ENCODE data around the gene ELMOD1. TPM values are rescaled to one million over a fixed set of nuclear protein-coding genes. Genes with fewer than 3 reads are reported as not detected.

ELMOD1 gene
- total and polyA plus RNA-seq, 10 of the 15 experiments (the other 5 are each of a cell fraction or from before 2014, with no cell fraction given), result not detected

GRCh38 chr11:107669893-107670601 lies 79.1 kb downstream of the ELMOD1 start (continued):
- TF ChIP-seq IRF3 (IDR thresholded peaks at IDR 0.05), result no peak
- no peak for TF ChIP-seq USF1 (IDR thresholded peaks at IDR 0.05; ENCODE audit: borderline replicate concordance, extremely low read length, insufficient read depth, low read depth, low read length)
- no peak for TF ChIP-seq ZNF217 (IDR thresholded peaks at IDR 0.05)
- TF ChIP-seq PBX3 (IDR thresholded peaks at IDR 0.05; ENCODE audit: insufficient replicate concordance, low read depth, low read length), result peak; percentile 69
- no peak for TF ChIP-seq SP1 (IDR thresholded peaks at IDR 0.05; ENCODE audit: low read depth, low read length)
- TF ChIP-seq PKNOX1 (IDR thresholded peaks at IDR 0.05), result peak; percentile 87
- no peak for TF ChIP-seq RCOR1 (conservative IDR thresholded peaks at IDR 0.05; ENCODE audit: low read depth, low read length)
- TF ChIP-seq PAX8 (IDR thresholded peaks at IDR 0.05), result no peak
- TF ChIP-seq JUND (IDR thresholded peaks at IDR 0.05; ENCODE audit: low read depth, low read length), result no peak
- no peak for TF ChIP-seq SMAD5 (IDR thresholded peaks at IDR 0.05; ENCODE audit: low read depth)
- no peak for TF ChIP-seq TCF7 (IDR thresholded peaks at IDR 0.05; ENCODE audit: borderline replicate concordance)
- TF ChIP-seq LARP7 (IDR thresholded peaks at IDR 0.05), result no peak
- TF ChIP-seq BMI1 (IDR thresholded peaks at IDR 0.05; ENCODE audit: borderline replicate concordance), result no peak
- TF ChIP-seq CEBPZ (IDR thresholded peaks at IDR 0.05; ENCODE audit: low read depth, low read length), result no peak
- 0 out of 2 replicates have a peak, but pooled peaks have one; percentile 59 for TF ChIP-seq NBN (IDR thresholded peaks at IDR 0.05)
- no peak for TF ChIP-seq BHLHE40 (IDR thresholded peaks at IDR 0.05; ENCODE audit: borderline replicate concordance in 1 of 2, low read depth in 2 of 2, low read length in 1 of 2)
- TF ChIP-seq STAT1 (conservative IDR thresholded peaks at IDR 0.05), result no peak
- no peak for TF ChIP-seq ZBTB4 (CRISPR knock-in tag; IDR thresholded peaks at IDR 0.05)
- no peak for TF ChIP-seq NR2C1 (IDR thresholded peaks at IDR 0.05)
- TF ChIP-seq IKZF2 (IDR thresholded peaks at IDR 0.05), result peak; percentile 23; a peak in 2 of 4 replicates

Data from GM12878 (cell line).